Body of pancreas (tissue), 4 donors: ENCODE results near the gene ADIPOQ.

Experiments
- POLR2A ChIP-seq, 3 donors: fragments of 450-650 bp; IDR thresholded peaks; one replicate each; pipeline ENCODE4 v1.6.1; 2016; ENCODE audit warnings: antibody characterized with exemption in 3 of 3, mild to moderate bottlenecking in 2 of 3
- TF ChIP-seq, protein P1 (sequence below), 7 experiments: fragments of 450-650 bp in 4 of 7; fragments of 200-600 bp in 3 of 7; sonication (generic) in 3 of 7; IDR thresholded peaks; one replicate each; pipeline ENCODE4 v1.5.1; 2016 to 2019; ENCODE audit warnings: antibody characterized with exemption in 7 of 7

DNA sequence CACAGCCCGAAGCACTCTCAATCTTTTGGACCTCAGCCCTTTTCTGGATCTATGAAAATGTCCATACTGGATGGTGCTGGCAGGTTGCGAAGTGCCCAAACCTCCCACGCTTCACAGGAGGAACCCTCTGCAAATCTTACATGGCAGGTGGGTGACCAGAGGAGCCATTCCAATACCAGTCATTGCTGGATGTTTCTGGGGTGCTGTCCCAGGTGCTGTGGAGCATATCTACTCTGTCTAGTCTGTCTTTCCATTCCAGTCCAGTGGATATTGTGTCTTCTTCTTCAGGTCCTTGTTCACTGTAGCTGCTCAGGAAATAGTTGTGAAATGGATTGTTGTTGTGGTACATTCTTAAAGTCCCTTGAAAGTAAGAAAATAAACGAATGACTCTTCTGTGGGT, 10.7 kb upstream of the ADIPOQ start:
- TF ChIP-seq, protein P1, sequence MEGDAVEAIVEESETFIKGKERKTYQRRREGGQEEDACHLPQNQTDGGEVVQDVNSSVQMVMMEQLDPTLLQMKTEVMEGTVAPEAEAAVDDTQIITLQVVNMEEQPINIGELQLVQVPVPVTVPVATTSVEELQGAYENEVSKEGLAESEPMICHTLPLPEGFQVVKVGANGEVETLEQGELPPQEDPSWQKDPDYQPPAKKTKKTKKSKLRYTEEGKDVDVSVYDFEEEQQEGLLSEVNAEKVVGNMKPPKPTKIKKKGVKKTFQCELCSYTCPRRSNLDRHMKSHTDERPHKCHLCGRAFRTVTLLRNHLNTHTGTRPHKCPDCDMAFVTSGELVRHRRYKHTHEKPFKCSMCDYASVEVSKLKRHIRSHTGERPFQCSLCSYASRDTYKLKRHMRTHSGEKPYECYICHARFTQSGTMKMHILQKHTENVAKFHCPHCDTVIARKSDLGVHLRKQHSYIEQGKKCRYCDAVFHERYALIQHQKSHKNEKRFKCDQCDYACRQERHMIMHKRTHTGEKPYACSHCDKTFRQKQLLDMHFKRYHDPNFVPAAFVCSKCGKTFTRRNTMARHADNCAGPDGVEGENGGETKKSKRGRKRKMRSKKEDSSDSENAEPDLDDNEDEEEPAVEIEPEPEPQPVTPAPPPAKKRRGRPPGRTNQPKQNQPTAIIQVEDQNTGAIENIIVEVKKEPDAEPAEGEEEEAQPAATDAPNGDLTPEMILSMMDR (IDR thresholded peaks at IDR 0.05), result no peak
- no peak for TF ChIP-seq POLR2A (IDR thresholded peaks at IDR 0.05)
